Ammon's horn (tissue), 1 donor: ENCODE measurements around the gene ICA1L.

Source experiments
- DNase-seq: peaks from one replicate; pipeline ENCODE4 v3.0.0-alpha.2; 2016; ENCODE audit warnings: low spot score

The ICA1L gene

GRCh38 chr2:202782940-202783558 is 88.5 kb downstream of the ICA1L start:
- DNase-seq = no peak

GRCh38 chr2:202780514-202781021 is 91.0 kb downstream of the ICA1L start:
- no peak for DNase-seq

DNA sequence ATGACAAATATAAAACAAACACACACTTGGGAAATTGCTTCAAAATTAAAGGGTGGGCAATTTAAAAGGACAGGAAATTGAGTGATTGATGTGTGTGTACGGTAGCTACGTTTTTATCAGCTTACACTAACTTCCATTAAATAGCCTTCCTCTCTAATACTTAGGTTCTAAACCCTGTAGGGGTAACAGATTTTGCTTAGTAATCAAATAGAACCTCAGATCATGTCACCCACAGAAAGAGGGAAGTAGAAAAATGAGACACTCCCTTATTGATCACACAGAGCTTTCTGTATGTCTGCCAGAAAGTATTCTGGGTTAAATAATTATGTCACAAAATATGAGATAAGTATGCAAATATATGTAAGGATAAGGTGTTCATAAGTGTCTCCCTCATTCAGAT is 93.3 kb downstream of the ICA1L start:
- DNase-seq = no peak

DNA sequence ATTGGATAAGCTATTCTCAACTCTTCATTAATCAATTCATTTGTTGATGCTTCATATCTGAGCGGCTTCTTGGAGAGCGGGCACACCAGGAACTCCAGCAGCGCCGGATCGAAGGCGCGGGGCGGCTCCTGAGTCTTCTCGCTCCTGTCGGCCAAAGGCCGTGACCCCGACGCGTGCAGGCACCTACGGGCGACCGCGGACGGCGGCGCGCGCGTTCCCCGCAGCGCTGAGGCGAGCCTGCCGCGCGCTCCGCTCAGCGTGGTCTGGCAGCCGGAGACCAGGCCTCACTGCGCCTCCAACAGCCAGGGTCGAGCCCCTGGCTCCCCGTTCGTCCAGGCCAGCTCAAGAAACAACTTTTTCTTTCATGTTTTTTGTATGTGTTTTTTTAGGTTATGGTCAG is 97.5 kb downstream of the ICA1L start:
- no peak for DNase-seq

DNA sequence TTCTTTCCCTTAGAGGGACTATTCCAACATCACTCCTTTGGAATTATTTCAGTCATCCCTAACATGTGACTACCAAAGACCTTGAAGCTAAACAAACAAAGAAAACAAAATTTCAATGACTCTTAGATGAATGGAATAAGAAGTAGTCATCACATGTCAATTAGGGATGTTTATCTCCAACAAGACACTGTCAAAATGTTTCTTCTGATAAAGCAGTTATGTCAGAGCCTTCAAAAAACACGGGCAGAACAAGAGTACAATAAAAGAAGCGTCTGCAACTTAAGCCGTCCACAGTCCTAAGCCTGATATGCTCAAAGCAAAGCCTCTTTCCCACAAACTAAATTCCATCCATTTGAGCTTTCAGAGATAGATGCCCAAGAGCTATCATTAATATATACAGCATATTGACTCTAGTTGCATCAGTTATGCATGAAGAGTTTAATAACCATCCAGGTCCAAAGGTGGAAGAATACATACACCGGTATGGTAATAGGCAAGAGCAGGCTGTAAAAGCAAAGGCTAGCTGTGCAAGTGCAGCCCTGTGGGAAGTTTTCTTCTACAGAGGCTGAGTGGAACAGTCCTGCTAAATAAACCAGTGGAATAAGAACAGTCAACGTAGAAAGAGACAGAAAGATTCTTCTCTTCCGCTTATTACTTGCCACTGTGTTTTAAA is 98.1 kb downstream of the ICA1L start:
- no peak for DNase-seq

DNA sequence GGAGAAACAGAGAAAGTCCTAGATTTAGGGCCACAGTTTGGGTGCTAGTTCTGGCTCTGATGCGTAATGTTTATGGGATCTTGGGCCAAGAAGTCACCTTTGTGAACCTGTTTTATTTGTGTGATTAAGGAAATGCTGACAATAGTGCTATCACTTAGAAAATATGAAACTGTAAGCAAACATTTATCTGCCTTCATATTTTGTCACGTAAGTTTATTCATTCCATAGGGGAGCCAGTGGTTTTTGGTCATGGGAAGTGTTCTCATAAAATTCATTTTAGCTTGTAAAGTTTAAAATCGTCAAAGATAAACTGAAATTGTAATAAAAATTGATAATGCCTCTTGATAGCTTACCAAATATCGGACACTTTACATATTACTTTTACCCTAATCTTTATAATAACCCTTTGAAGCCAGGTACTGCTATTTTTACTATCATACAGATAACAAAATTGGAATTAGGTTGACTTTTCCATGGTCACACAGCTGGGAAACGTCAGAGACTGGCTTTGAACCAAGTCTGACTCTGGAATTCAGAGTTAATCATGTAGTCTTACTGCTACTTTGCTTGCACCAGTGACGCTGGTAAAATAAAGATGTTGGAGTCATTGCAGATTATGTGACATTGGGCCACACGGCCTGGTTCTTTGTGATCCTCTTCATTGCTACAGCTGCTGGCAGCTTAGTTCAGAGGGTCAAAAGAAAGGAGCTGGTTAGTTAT is 99.7 kb downstream of the ICA1L start:
- no peak for DNase-seq

- DNase-seq = no peak
Measured at GRCh38 chr2:202771336-202771735, 100.2 kb downstream of the ICA1L start.

- no peak for DNase-seq
Measured at GRCh38 chr2:202769201-202769600, 102.4 kb downstream of the ICA1L start.

- DNase-seq = no peak
Measured at GRCh38 chr2:202768273-202768672, 103.3 kb downstream of the ICA1L start.

DNA sequence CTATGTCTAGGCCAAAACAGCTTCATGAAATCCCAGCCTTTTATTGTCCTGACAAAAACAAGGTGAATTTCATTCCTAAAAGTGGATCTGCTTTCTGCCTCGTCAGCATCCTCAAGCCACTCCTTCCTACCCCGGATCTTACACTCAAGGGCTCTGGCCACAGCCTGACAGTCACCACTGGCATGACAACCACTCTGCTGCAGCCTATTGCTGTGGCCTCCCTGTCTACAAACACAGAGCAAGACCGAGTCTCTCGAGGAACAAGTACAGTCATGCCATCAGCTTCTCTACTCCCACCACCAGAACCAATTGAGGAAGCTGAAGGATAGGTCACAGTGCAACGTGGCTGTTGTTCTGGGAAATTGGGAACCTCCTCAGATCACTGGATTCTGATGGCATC is 106.1 kb downstream of the ICA1L start:
- DNase-seq = no peak

- DNase-seq = no peak
Measured at GRCh38 chr2:202764991-202765390, 106.6 kb downstream of the ICA1L start.

DNA sequence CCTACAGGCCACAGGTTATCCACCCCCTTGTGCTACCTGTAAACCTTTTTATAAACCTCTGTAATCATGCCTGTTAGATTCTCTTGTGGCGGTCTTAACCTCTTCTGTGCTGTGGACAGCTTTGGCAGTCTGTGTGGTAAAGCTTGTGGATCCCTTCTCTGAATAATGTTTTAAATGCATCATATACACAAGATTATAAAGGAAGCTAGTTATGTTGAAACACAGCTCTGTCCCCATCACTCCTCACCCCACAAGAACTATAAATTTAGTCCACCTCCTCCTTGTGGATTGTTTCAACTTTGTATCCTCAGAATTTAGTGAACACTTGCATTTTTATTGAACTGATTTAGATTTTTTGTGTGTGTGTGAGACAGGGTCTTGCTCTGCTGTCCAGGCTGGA is 107.7 kb downstream of the ICA1L start:
- no peak for DNase-seq

GRCh38 chr2:202762556-202762955 is 109.0 kb downstream of the ICA1L start:
- no peak for DNase-seq

DNA sequence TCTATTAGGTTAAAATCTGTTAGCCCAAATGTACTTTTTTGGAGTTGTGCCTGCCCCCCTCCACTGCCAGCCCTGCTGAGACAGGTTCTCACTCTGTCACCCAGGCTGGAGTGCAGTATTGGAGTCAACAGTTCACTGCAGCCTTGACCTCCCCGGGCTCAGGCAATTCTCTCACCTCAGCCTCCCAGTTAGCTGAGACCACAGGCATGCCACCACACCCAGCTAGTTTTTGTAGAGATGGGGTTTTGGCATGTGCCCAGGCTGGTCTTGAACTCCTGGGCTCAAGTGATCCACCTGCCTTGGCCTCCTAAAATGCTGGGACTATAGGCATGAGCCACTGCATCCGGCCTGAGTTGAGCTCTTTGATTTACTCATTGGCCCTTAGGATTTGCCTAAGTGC is 110.7 kb downstream of the ICA1L start:
- DNase-seq = no peak

- DNase-seq = no peak
Measured at GRCh38 chr2:202758604-202759003, 113.0 kb downstream of the ICA1L start.

DNA sequence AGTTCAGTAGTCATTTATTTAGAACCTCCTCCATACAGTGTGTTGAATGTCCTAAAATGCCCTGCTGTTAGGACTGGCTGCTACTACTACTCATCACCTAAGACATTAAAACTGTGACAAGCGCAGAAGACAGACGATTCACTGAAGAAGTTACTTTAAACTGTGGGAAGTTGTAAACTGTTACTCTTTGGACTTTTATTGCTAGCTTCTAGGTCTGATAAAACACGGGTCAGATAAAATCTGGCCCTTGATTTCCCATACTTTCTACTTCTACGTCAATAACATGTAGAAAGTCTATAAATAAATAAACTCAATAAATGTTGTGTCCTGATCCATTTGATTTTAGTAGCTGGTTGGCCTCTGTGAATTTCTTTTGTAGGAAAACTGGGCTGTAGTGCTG is 113.4 kb downstream of the ICA1L start:
- DNase-seq = no peak

- no peak for DNase-seq
Measured at GRCh38 chr2:202757339-202757738, 114.2 kb downstream of the ICA1L start.

DNA sequence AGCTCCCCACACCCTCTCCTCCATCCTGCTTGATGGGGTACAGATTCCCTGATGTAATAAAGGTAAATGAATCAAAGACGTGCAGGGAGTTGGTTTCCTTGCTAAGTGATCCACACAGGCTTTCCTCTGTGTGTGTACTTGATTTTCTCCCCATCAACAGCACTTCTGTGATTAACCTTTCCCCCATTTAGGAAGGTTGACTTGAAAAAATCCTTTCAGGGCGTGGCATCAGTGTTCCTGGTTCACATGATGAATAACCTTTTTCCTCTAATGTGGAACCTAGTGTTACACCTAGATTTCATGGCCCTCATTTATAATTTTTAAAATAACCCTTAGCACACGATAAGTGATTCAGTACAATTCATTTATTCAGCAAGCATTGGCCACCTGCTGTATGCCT is 115.0 kb downstream of the ICA1L start:
- DNase-seq = no peak

DNA sequence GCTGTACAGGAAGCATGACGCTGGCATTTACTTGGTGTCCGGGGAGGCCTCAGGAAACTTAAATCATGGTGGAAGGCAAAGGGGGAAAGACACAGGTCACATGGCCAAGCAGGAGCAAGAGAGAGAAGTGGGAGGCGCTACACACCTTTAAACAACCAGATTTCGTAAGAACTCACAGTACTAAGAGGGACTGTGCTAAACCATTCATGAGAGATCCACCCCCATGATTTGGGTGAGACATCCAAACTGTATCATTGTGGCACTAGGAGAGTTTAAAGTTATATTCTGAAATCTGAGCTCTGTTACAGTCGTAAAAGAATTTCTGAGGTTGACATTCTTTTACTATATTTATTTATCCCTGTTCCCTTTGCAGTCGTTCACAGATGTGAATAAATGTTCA is 116.6 kb downstream of the ICA1L start:
- no peak for DNase-seq

DNA sequence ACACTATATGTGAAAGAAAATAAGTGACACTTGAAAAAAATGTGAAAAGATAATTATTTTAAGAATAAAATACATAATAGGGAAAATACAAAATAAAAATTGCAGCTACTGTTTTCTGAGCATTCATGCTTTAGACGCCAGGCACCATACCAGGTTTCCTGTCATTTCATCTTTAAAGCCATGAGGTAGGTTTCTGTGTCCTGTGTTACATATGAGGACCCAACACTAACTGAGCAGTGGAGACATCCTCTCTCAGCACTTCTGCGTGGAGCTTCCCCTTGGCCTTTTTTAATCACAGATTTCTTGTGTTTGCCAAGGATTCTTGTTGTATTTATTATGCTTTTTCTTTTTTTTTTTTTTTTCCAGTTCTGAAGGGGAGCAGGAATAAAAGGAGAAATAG is 119.5 kb downstream of the ICA1L start:
- no peak for DNase-seq

DNA sequence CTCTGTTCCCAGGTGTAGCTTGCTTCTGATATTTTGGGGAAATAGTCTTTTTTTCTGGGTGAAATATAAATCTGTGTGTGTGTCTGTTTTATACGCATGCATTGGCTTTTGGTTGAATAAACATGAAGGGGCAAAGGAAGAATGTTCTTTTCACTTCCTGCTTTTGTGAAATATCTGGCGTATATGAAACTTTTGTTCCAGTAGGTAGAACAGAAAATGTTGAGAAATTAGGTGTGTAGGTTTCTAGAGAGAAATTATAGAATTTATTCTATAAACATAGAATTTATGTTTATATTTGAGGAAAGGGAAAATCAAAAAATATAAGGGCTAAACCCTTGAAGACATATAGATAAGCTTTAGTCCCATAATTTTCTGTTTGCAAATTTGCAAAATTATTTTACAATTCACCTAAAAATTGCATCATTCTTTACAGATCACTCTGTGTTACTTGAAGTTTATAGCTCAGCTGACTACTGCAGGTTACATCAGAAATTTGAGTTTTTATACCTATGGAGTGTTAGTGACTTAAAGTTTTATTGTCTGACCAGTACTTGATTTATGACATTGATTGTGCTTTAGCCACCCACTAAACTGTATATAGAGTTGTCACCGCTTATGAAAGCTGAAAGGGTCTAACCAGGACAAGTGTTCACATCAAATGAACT is 120.7 kb downstream of the ICA1L start:
- no peak for DNase-seq

DNA sequence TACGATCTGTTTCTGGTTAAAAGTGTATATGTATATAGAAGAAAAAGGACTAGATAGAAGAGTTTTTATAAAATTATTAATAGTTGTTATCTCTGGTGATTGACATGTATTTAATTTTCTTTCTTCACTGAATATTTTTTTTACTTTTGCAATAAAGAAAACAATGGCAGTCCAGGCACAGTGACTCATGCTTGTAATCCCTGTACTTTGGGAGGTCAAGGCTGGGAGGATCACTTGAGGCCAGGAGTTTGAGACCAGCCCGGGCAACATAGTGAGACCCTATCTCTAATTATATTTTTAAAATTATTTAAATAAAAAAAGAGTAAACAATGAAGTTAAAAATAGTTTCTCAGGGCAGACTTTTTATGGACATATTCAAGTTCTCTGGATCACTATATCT is 122.1 kb downstream of the ICA1L start:
- no peak for DNase-seq

DNA sequence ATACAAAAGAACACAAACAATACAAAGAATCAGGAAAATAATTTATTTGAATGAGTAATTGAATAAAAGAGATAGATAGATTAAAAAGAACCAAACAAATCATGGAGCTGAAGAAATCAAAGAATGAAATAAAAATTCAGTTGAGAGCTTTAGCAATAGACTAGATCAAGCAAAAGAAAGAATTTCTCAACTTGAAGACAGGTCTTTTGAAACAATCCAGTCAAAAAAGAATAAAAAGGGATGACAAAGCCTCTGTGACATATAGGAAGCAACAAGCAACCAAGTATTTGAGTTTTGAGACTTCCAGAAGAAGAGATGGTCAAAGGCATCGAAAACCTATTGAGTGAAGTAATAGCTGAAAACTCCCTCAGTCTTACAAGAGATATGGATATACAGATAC is 128.0 kb downstream of the ICA1L start:
- DNase-seq = no peak
